Stimulated activated CD4-positive, alpha-beta T cell treated with anti-CD3 and anti-CD28 coated beads, Interleukin-15, amount 100 ng/mL, for 24 hours (primary cell): ENCODE data around the gene GATA5.

ENCODE experiments used
- DNase-seq: peaks from one replicate; pipeline ENCODE4 v3.0.0-alpha.2; 2020

Gene GATA5

GRCh38 chr20:62472138-62472940, 3.5 kb downstream of the GATA5 start:
- DNase-seq: no peak

- no peak for DNase-seq
These were observed 5.3 kb downstream of the GATA5 start for GRCh38 chr20:62470459-62470858.

DNA sequence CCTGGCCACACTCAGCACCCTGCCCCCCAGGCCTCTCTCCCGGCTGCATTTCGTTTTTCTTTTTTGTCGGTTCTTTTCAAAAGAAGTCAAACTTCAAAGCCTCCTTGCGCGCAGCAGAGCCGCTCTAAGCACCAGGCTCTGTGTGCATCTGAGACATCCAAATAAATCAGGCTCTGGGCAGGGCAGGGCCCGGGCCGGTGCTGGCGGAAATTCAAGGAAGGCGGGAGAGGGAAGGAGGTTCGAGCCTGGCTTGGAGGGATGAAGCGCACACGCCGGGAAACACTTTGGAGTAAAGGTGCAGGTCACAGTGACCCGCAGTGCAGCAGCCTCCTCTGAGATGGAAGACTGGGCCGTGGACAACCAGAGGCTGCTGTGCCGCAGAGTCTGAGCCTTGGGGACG, 5.8 kb downstream of the GATA5 start:
- no peak for DNase-seq

GRCh38 chr20:62469352-62469751, 6.4 kb downstream of the GATA5 start:
- DNase-seq: no peak

DNA sequence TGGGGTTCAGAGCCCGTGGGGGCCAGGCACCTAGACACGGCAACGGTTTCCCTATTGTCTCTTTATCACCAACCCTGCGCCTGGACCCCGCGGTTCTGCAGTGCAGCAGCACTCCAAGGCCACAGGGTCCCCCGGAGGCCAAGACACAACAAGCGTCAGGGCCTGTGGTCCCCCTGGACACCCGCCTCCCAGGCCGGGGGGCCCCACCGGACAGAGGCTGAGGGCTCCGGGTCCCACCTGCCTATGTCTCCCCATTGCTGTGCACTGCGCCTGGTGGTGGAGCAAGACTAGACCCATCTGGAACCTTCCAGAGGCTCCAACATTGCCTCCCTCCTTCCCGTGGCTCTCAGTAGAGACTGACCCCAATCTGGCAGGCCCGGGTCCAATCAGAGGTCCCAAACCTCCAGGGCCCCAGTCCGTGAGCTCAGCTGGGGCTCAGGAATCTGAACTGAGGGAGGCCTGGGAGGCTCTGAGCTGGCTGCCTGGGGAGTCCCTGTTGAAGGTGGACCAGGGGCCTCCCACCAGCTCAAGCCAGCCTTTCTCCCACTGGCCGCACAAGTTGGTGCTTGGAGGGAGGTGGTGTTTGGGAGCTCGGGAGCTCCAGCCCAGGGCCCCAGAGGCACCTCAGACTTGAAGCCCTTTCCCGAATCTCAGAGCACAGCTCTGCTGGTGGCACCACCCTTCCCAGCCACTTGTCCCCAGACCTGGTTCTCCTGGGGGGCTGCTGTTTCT, 8.8 kb downstream of the GATA5 start:
- DNase-seq: no peak

DNA sequence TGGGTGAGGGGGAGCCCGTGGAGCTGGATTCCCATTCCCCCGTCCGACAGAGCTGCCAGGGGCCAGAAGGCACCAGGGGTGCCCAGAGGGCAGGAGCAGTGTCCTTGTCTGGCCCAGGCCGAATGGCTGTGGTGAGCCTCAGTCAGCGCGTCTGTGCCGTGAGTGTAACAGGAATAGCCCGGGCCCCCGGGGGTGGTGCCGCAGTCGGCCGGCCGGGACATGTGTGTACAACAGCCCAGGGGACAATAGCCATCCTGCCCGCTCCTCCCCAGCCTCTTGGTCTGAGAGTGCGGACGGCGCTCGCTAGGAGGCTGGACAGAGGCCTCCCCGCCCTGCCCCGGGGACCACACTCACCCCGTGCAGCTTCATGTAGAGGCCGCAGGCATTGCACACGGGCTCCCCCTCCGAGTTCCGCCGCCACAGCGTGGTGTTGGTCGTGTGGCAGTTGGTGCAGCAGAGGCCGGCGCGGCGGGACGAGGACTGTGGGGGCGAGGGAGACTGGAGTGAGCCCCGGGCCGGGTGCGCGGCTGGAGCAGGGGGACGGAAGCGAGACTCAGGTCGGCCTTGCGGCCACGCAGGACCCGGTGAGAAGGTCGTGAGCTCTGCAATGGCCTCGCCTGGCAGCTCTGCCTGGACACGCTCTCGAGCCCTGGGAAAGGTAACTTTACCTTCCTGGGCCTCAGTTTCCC, 9.6 kb downstream of the GATA5 start:
- no peak for DNase-seq

DNA sequence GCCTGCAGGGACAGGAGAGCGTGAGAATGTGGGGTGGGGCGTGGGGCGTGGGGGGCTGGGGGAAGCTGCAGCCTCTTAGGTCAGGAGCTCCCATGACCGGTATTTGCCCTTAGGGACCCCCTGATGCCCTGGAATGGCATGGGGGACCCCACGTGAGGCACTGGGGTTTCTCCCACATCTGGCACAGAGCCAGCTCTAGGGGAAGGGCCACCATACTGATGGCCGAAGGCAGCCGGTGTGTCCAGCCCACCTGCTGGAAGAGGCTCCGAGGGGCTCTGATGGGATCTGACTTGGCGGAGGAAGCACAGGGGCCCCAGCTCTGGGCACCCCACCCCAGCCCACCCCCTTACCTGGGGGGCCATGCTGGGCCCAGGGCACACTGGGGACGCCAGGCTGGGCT, 10.8 kb downstream of the GATA5 start:
- DNase-seq: no peak

- DNase-seq: no peak
These were observed 11.4 kb downstream of the GATA5 start for GRCh38 chr20:62464425-62464770.

GRCh38 chr20:62463651-62464424, 12.0 kb downstream of the GATA5 start:
- no peak for DNase-seq

DNA sequence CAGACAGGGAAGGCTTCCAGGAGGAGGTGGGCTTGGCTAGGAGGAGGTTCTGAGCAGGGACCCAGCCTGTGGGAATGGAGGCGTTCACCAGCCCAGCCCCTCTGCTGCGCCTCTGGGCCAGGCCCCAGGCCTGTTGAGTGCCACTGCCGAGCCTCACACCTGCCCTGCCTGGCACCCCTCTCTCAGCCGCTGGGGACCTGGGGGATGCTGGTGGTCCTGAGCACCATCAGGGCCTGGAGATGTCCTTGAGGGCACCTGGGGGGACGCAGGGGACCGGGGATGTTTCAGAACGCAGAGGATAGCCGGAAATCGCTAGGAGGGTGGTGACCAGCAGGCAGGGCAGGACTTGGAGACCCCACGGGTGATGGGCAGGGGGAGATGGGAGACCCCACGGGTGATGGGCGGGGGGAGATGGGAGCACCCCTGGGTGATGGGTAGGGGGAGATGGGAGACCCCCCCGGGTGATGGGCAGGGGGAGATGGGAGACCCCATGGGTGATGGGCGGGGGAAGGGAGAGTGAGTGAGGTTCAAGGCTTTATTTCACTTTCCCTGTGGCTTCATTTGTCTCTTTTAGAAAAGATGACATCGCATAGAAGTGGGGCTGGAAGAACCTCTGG, 12.7 kb downstream of the GATA5 start:
- DNase-seq: no peak

- DNase-seq: no peak
These were observed 14.0 kb downstream of the GATA5 start for GRCh38 chr20:62461834-62462233.

- DNase-seq: no peak
These were observed 14.6 kb downstream of the GATA5 start for GRCh38 chr20:62461157-62461556.

DNA sequence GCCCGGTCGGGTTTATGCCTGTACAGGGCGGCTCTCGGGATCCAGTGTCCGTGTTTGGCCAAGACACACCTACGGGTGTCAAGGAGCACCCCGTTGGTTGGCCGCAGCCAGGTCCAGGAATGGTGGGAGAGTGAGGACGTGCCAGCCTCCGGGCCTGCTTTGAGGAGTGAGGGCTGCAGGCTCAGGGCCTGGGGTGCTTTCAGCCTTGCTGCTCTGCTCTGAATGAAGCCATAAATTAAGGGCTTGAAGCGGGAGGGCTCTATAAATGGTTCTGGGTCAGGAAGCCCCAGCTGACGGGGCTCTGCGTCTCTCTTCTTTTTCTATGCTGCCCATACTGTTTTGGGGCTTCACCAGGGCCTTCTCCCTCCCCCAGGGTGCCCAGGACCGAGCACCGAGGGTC, 15.1 kb downstream of the GATA5 start:
- no peak for DNase-seq

DNA sequence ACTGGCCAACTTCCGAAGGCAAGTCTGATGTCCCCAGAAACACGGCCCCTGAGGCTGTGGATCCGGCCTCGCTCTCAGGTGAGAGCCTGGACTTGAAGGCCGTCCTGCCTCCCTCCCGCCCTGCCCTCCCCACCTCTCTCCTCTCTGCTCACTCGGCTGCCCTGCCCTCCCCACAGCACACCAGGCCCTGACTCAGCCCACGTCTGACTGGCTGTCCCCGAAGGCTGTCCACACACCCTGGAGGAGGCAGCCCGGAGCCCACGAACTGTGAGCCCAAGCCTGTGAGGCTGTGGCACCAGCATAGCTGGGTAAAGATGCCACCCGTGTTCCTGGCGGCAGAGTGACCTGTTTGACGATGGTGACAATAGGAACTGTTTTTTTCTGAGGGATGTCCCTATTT, 16.3 kb downstream of the GATA5 start:
- no peak for DNase-seq

GRCh38 chr20:62458275-62459251, 17.2 kb downstream of the GATA5 start:
- DNase-seq: no peak

DNA sequence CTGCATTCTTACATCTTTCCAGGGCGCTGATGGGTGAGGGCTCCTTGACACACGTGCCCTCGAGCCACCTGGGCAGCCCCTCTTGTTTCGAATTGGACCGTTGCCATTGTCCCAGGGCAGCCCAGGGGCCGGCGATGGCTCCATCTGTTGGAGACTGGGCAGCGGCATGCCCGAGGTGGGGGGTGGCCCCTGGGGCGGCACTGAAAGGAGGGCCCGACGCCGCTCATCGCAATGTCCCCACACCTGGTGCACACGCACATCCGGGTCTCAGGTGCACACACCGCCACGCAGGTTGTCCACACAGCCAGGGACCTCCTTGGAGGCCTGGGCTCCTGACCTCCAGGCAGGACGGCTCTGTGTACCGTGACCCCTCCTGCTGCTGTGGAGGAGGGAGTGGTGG, 18.0 kb downstream of the GATA5 start:
- no peak for DNase-seq

DNA sequence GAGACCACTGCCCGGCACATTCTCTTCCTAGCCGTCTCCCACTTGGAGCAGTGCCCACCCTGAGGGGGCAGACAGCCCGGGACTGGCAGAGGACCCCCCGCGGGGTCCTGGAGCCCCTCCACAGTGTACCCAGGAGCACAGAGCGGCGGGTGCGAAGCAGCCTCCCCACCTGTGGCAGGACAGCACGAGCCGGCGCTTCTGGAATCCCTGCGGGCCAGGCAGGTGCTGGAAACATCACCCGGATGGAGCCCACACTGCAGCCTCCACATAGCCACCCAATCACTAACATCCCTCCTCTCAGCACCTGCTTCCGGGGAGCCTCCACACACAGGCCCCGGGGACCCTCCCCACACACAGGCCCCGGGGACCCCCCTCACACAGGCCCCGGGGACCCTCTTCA, 18.7 kb downstream of the GATA5 start:
- no peak for DNase-seq

GRCh38 chr20:62455929-62456328, 19.9 kb downstream of the GATA5 start:
- no peak for DNase-seq

GRCh38 chr20:62454904-62455636, 20.7 kb downstream of the GATA5 start:
- DNase-seq: no peak

DNA sequence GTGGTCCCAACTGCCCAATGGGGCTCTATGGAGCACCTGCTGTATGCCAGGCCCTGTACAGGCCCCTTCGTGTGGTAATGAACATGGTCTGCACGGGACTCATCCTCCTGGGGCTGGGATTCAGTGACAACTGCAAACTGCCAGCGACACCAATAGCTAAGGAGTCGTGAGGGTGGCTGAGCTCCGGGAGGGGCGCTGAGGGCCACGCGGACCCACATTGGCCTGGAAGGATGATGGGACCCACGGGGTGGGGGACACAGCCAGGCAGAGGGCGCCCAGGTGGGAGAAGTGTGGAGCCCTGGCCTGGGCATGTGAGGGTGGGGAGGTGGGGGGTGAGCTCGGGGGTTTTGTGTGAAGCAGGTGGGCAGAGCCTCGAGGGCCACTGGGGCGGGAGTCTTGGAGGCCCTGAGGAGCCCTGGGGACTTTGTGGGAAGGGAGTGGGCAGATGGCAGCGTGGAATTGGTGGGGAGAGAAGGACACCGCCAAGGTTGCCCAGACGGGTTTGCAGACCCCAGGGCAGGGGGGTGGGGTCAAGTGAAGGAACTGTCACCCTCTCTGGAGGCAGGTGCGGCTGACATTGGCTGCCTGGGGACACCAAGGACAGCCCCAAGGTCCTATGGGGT, 22.5 kb downstream of the GATA5 start:
- no peak for DNase-seq
